GM12878 (cell line): ENCODE results near the gene TRDMT1. TPM values are rescaled to one million over a fixed set of nuclear protein-coding genes. Genes with fewer than 3 reads are reported as not detected.

Source experiments
- ATAC-seq: fragments of 200-7000 bp; cut with Tn5 transposase; 3 replicates; pipeline ENCODE4 v1.9.1; 2020; ENCODE audit warnings: mild to moderate bottlenecking, moderate library complexity
- BruUV-seq: library from RNA; stranded (reverse); fragments of 400-500 nt; replicated peaks from 2 replicates; lab custom pipeline; 2021; lab: Mats Ljungman, UMichigan
- CTCF ChIA-PET: fragments of 300-600 bp; sonication (Branson Sonifier 250); formaldehyde crosslinking; extraction: SDS; loops from one replicate; lab custom pipeline; 2021; ENCODE audit warnings: inconsistent platforms; lab: Yijun Ruan, JAX
- POLR2A ChIA-PET: fragments of 350-600 bp; formaldehyde crosslinking; extraction: SDS; loops from one replicate; lab custom pipeline; 2021; ENCODE audit warnings: inconsistent platforms; lab: Charles Lee
- RAD21 ChIA-PET: fragments of 300-600 bp; sonication (Branson Sonifier 250); formaldehyde crosslinking; loops from one replicate; lab custom pipeline; 2023; ENCODE audit warnings: antibody characterized with exemption; ENCODE audit not compliant: unreplicated experiment; lab: Charles Lee
- SMC1A ChIA-PET: fragments of 300-600 bp; sonication (Branson Sonifier 250); formaldehyde crosslinking; loops from one replicate; lab custom pipeline; 2023; ENCODE audit not compliant: unreplicated experiment, uncharacterized antibody; lab: Charles Lee
- DNase-seq: peaks from one replicate; pipeline ENCODE4 v3.0.0-alpha.2; 2011; ENCODE audit warnings: low read depth, low spot score
- FAIRE-seq: peaks from 3 replicates; lab custom pipeline; 2011; peaks lifted over from hg19 to GRCh38; lab: Jason Lieb, UNC
- H2AFZ ChIP-seq: 2 replicates; pipeline ENCODE4 v1.6.0; 2011; ENCODE audit warnings: low read depth, low read length, control low read depth; ENCODE audit not compliant: control insufficient read depth
- H3K27ac ChIP-seq: 2 replicates; pipeline ENCODE4 v1.5.1; 2011; ENCODE audit warnings: control low read depth; ENCODE audit not compliant: control insufficient read depth, insufficient read depth
- H3K27me3 ChIP-seq, 2 experiments: replicated peaks in 1 of 2; 2 replicates each; pipeline versions ENCODE4 v1.6.0 to v1.6.1; 2011; ENCODE audit warnings: low read length in 1 of 2; ENCODE audit not compliant: control insufficient read depth in 2 of 2, insufficient read depth in 2 of 2
- H3K36me3 ChIP-seq, 2 experiments: 2 replicates each; pipeline ENCODE4 v1.5.1; 2011; ENCODE audit warnings: low read length in 1 of 2; ENCODE audit not compliant: control insufficient read depth in 2 of 2, insufficient read depth in 2 of 2
- H3K4me1 ChIP-seq: 2 replicates; pipeline ENCODE4 v1.6.1; 2011; ENCODE audit warnings: mild to moderate bottlenecking, low read length, moderate library complexity, mixed read lengths; ENCODE audit not compliant: control insufficient read depth, insufficient read depth
- H3K4me2 ChIP-seq: 2 replicates; pipeline ENCODE4 v1.6.0; 2011; ENCODE audit warnings: control low read depth; ENCODE audit not compliant: control insufficient read depth, insufficient read depth
- H3K4me3 ChIP-seq: fragments of 200-600 bp; sonication (generic); 2 replicates; pipeline ENCODE4 v1.5.1; 2016
- H3K79me2 ChIP-seq: 2 replicates; pipeline ENCODE4 v1.6.0; 2011; ENCODE audit warnings: low read length; ENCODE audit not compliant: control insufficient read depth, insufficient read depth
- H3K9ac ChIP-seq: 2 replicates; pipeline ENCODE4 v1.8.0; 2011; ENCODE audit warnings: low read length, control low read depth, mixed read lengths; ENCODE audit not compliant: control insufficient read depth, insufficient read depth
- H3K9me3 ChIP-seq: replicated peaks from 3 replicates; pipeline ENCODE4 v1.5.1; 2011; ENCODE audit warnings: mild to moderate bottlenecking, low read length; ENCODE audit not compliant: control insufficient read depth, insufficient read depth
- H4K20me1 ChIP-seq: 2 replicates; pipeline ENCODE4 v1.6.0; 2011; ENCODE audit not compliant: control insufficient read depth, insufficient read depth
- FOS ChIP-seq: IDR thresholded peaks from 3 replicates; pipeline ENCODE4 v1.6.1; 2011; ENCODE audit warnings: borderline replicate concordance; ENCODE audit not compliant: insufficient read length; ENCODE audit errors: extremely low read depth
- FOXM1 ChIP-seq: IDR thresholded peaks from 2 replicates; pipeline ENCODE4 v1.6.1; 2012; ENCODE audit warnings: low read depth, mild to moderate bottlenecking, inconsistent platforms, low read length, moderate library complexity
- GABPA ChIP-seq: IDR thresholded peaks from 2 replicates; pipeline ENCODE4 v1.6.1; 2014; ENCODE audit warnings: antibody characterized with exemption, low read depth, mild to moderate bottlenecking, inconsistent platforms
- GATAD2B ChIP-seq: fragments of 450-650 bp; conservative IDR thresholded peaks from 2 replicates; pipeline ENCODE4 v1.6.1; 2017; ENCODE audit warnings: low read depth, mild to moderate bottlenecking, moderate library complexity
- JUND ChIP-seq: IDR thresholded peaks from 2 replicates; pipeline ENCODE4 v1.6.1; 2012; ENCODE audit warnings: low read depth, mild to moderate bottlenecking, low read length, improper control_type of control experiment, moderate library complexity
- MYB ChIP-seq: fragments of 150-350 bp; IDR thresholded peaks from 2 replicates; pipeline ENCODE4 v1.6.1; 2014; ENCODE audit warnings: mild to moderate bottlenecking, low read depth, low read length, borderline replicate concordance
- RAD51 ChIP-seq: fragments of 450-650 bp; IDR thresholded peaks from 2 replicates; pipeline ENCODE4 v1.6.1; 2016; ENCODE audit warnings: moderate library complexity, mild to moderate bottlenecking, inconsistent platforms
- RUNX3 ChIP-seq: IDR thresholded peaks from 2 replicates; pipeline ENCODE4 v1.6.1; 2012; ENCODE audit warnings: low read length, inconsistent platforms
- STAT1 ChIP-seq: fragments of 450-650 bp; conservative IDR thresholded peaks from 2 replicates; pipeline ENCODE4 v1.6.1; 2014; ENCODE audit warnings: antibody characterized with exemption, mild to moderate bottlenecking
- SUPT20H ChIP-seq: IDR thresholded peaks from 2 replicates; pipeline ENCODE4 v1.6.1; 2011; ENCODE audit warnings: low read depth, mild to moderate bottlenecking, low read length, moderate library complexity, borderline replicate concordance; ENCODE audit not compliant: control insufficient read depth
- TBL1XR1 ChIP-seq: IDR thresholded peaks from 2 replicates; pipeline ENCODE4 v1.6.1; 2012; ENCODE audit warnings: low read depth, low read length, improper control_type of control experiment
- YY1 ChIP-seq: IDR thresholded peaks from 2 replicates; pipeline ENCODE4 v1.6.1; 2011; ENCODE audit warnings: low read depth, mild to moderate bottlenecking, low read length
- WGBS: methylation state at CpG from one replicate; pipeline ENCODE4 v1.1.6; 2016; ENCODE audit warnings: low lambda C conversion rate; ENCODE audit not compliant: insufficient replicate concordance, insufficient coverage; ENCODE audit errors: missing lambda C conversion rate; 5-methylcytosine and 5-hydroxymethylcytosine counted together
- in situ Hi-C: fragments of 300-500 bp; cut with MboI; formaldehyde crosslinking; loops from 9 replicates; pipeline ENCODE4 v1.14.3; 2018; ENCODE audit warnings: mixed read lengths
- intact Hi-C: fragments of 100-400 bp; cut with micrococcal nuclease; formaldehyde crosslinking; loops from one replicate; pipeline ENCODE4 v1.14.2; 2022; ENCODE audit not compliant: unreplicated experiment
- polyA plus RNA-seq, 11 experiments: library from polyadenylated mRNA; depleted of rRNA in 4 of 11; unstranded in 6 of 11; stranded (reverse) in 5 of 11; fragments of >200 nt; fragmentation: Nextera tagmentation in 4 of 11; fragmentation: Illumina TruSeq in 1 of 11; extraction: Ambion mirVana in 4 of 11; extraction: Trizol in 1 of 11; gene quantifications; 1 replicate in 1 of 11; 2 replicates in 10 of 11; pipeline versions ENCODE4 v1.2.1 to v1.2.3, GENCODE V29; 2011 to 2016; ENCODE audit warnings: inconsistent platforms in 2 of 11, missing spikeins in 2 of 11, low read depth in 1 of 11
- total RNA-seq, 4 experiments: library from RNA; depleted of rRNA in 3 of 4; stranded (reverse); fragments of >200 nt in 3 of 4; fragmentation: Illumina TruSeq in 1 of 4; extraction: Trizol in 1 of 4; gene quantifications; 2 replicates each; pipeline versions ENCODE4 v1.2.1 to v1.2.3, GENCODE V29; 2013 to 2021

TRDMT1 gene
- total and polyA plus RNA-seq, 10 of the 15 experiments (the other 5 are each of a cell fraction or from before 2014, with no cell fraction given): 2.3 to 9.7 (median 4.6) TPM

DNA sequence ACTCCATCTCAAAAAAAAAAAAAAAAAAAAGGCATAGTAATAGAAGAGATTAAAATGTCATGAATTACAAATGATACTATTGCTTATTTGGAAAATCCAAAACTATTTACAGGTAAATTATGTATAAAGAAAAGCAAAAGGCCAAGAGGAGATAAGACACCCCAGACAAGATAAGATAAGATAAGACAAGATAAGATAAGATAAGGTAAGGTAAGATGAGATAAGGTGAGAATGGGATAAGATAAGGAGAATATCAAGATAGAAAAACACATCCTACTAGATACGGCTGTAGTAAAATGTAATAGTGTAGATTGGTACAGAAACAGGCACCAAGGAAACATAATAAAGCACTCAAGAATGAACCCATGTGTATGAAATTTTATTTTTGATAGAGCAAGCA, 47.5 kb upstream of the TRDMT1 start:
- WGBS: 83% methylated on average over 1 of the region's 1 CpG
- H4K20me1 ChIP-seq: no peaks in the 10 kb centered on the region
- no peaks in the 10 kb centered on the region; a peak in 3 of 4 replicates for H3K27me3 ChIP-seq
- in situ Hi-C loops (no loop called here), intact Hi-C loops (no loop called here)
- no peaks in the 10 kb centered on the region for H3K4me1 ChIP-seq
- ATAC-seq (no peak), DNase-seq (no peak), FAIRE-seq (no peak)
- ChIA-PET RAD21 (no interaction called here), POLR2A (no interaction called here), SMC1A (no interaction called here), CTCF (no interaction called here)
- H3K4me3 ChIP-seq: no peak overlapping the region
- no peaks in the 10 kb centered on the region for H3K79me2 ChIP-seq
- BruUV-seq: no TSS peak
- H2AFZ ChIP-seq: no peak overlapping the region
- TF ChIP-seq GABPA: no peak
- H3K4me2 ChIP-seq: no peak overlapping the region
- H3K27ac ChIP-seq: no peak overlapping the region
- H3K9me3 ChIP-seq: peaks cover 3% of the 10 kb centered on the region; the same call in 2 of the 3 replicates
- H3K9ac ChIP-seq: no peak overlapping the region
- no peaks in the 10 kb centered on the region for H3K36me3 ChIP-seq

DNA sequence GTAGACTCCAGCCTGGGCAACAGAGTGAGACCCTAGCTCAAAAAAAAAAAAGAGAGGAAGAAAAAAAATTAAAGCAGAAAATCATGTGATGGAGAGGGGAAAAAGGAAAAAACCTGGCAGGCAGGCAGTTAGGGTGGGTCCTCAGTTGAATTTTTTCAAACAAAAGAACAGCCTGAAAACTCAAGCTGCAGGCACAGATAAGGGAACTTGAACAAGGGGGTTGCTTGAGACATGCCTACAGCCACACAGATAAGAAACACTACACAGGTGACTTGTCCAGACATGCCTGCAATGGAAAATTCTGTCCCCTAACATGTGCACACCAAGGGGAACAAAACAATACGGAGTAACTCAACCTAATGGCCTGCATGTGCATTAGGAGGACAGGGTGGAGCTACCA, 45.7 kb upstream of the TRDMT1 start:
- Histone ChIP-seq H4K20me1 (no peaks in the 10 kb centered on the region), H3K9me3 (peaks cover 3% of the 10 kb centered on the region; the same call in 2 of the 3 replicates), H3K4me3 (no peak overlapping the region), H3K27ac (no peak overlapping the region), H3K4me2 (no peak overlapping the region), H3K9ac (no peak overlapping the region), H3K79me2 (no peaks in the 10 kb centered on the region), H2AFZ (no peak overlapping the region), H3K27me3 (no peaks in the 10 kb centered on the region; a peak in 3 of 4 replicates), H3K4me1 (no peaks in the 10 kb centered on the region), H3K36me3 (no peaks in the 10 kb centered on the region)
- RAD21 ChIA-PET: interaction anchor here (1.1 to 1.4 kb wide), 2 partner anchors 9 to 17 kb away, joined by 3 to 5 read pairs; no protein-coding TSS in a partner anchor
- FAIRE-seq: no peak
- DNase-seq: no peak
- POLR2A ChIA-PET: no interaction called here
- SMC1A ChIA-PET: interaction anchor here (0.6 kb wide), 1 partner anchor 106 kb away, joined by 3 read pairs; no protein-coding TSS in a partner anchor
- 53% methylated on average over 1 of the region's 1 CpG for WGBS
- in situ Hi-C loops (no loop called here), intact Hi-C loops (no loop called here)
- ATAC-seq: no peak
- BruUV-seq: no TSS peak
- CTCF ChIA-PET: no interaction called here
- TF ChIP-seq YY1 (no peak), RUNX3 (no peak), STAT1 (no peak), MYB (no peak), FOS (no peak), GATAD2B (no peak), SUPT20H (no peak), RAD51 (no peak), JUND (no peak), TBL1XR1 (no peak), FOXM1 (no peak)
